ENCODE measurements around the gene ATAD2B.

ATAD2B gene

GRCh38 chr2:23756593-23757292, 170.2 kb downstream of the ATAD2B start:
- H3K9me3 ChIP-seq: no peaks in the 10 kb centered on the region
- no peak for DNase-seq
- H3K36me3 ChIP-seq: peaks cover 13 to 23% (median 19%) of the 10 kb centered on the region in 3 donors
- no peak overlapping the region for H3K4me3 ChIP-seq
- TF ChIP-seq, protein P1, sequence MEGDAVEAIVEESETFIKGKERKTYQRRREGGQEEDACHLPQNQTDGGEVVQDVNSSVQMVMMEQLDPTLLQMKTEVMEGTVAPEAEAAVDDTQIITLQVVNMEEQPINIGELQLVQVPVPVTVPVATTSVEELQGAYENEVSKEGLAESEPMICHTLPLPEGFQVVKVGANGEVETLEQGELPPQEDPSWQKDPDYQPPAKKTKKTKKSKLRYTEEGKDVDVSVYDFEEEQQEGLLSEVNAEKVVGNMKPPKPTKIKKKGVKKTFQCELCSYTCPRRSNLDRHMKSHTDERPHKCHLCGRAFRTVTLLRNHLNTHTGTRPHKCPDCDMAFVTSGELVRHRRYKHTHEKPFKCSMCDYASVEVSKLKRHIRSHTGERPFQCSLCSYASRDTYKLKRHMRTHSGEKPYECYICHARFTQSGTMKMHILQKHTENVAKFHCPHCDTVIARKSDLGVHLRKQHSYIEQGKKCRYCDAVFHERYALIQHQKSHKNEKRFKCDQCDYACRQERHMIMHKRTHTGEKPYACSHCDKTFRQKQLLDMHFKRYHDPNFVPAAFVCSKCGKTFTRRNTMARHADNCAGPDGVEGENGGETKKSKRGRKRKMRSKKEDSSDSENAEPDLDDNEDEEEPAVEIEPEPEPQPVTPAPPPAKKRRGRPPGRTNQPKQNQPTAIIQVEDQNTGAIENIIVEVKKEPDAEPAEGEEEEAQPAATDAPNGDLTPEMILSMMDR (IDR thresholded peaks at IDR 0.05): no peak
- no peak overlapping the region for H3K27ac ChIP-seq
- intact Hi-C loops (cut with DNase I; ENCODE audit: low total_unique reads): loop anchor here (10.0 kb wide), 1 partner anchor 392 kb away; no protein-coding TSS in a partner anchor
- no peaks in the 10 kb centered on the region for H3K4me1 ChIP-seq
- H3K27me3 ChIP-seq: no peaks in the 10 kb centered on the region

- Histone ChIP-seq H3K4me3 (no peak overlapping the region), H3K27ac (no peak overlapping the region), H3K9me3 (no peaks in the 10 kb centered on the region), H3K4me1 (no peaks in the 10 kb centered on the region), H3K36me3 (peaks cover 23 to 29% (median 28%) of the 10 kb centered on the region in 3 donors), H3K27me3 (no peaks in the 10 kb centered on the region)
- intact Hi-C loops (cut with DNase I; ENCODE audit: low total_unique reads): loop anchor here (10.0 kb wide), 1 partner anchor 390 kb away; no protein-coding TSS in a partner anchor
- DNase-seq: no peak
- TF ChIP-seq, protein P1 (IDR thresholded peaks at IDR 0.05): no peak
These were observed 172.0 kb downstream of the ATAD2B start for GRCh38 chr2:23754970-23755369.

DNA sequence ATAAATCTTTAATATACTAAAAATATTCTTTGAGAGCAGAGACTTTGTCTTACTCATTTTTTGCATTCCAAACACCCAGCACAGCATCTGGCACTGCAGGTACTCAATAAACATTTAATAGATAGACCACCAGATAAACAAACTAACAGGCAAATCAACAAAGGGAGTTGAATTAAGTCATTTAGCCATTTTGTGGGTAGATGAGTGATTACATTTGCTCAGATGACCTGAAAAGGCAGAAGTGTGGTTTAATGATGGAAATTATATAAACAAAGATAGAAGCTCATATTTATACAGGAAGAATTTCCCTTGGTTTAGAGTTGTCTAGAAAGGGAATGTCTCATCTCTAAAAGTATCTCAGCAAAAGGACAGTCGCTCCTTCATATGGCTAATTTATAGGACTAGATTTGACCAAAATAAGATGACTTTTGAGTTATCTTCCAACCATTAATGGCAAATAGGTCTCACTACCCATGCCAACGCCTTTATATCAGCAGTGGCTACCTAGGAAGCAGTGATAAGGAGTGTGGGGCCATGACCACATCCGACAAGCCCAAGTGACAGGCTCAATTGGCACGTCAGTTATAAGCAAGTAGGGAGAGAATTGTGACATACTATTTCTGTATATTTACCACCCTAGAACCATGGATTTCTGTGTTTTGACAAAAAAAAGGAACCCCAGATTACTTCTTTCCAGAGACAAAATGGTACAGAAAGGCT, 173.5 kb downstream of the ATAD2B start:
- TF ChIP-seq, protein P1 (IDR thresholded peaks at IDR 0.05): no peak
- no peaks in the 10 kb centered on the region for H3K27me3 ChIP-seq
- no peaks in the 10 kb centered on the region for H3K9me3 ChIP-seq
- peaks cover 23 to 29% (median 28%) of the 10 kb centered on the region in 3 donors for H3K36me3 ChIP-seq
- no peak overlapping the region for H3K4me3 ChIP-seq
- H3K4me1 ChIP-seq: no peaks in the 10 kb centered on the region
- DNase-seq: no peak
- intact Hi-C loops (cut with DNase I; ENCODE audit: low total_unique reads): loop anchor here (10.0 kb wide), 1 partner anchor 389 kb away; no protein-coding TSS in a partner anchor
- H3K27ac ChIP-seq: no peak overlapping the region

GRCh38 chr2:23751747-23752265, 175.1 kb downstream of the ATAD2B start:
- intact Hi-C loops (cut with DNase I; ENCODE audit: low total_unique reads): loop anchor here (10.0 kb wide), 1 partner anchor 387 kb away; no protein-coding TSS in a partner anchor
- no peaks in the 10 kb centered on the region for H3K4me1 ChIP-seq
- no peak overlapping the region for H3K27ac ChIP-seq
- no peaks in the 10 kb centered on the region for H3K9me3 ChIP-seq
- no peaks in the 10 kb centered on the region for H3K27me3 ChIP-seq
- peaks cover 17 to 23% (median 20%) of the 10 kb centered on the region in 3 donors for H3K36me3 ChIP-seq
- H3K4me3 ChIP-seq: no peak overlapping the region
- TF ChIP-seq, protein P1 (IDR thresholded peaks at IDR 0.05): no peak
- no peak for DNase-seq

DNA sequence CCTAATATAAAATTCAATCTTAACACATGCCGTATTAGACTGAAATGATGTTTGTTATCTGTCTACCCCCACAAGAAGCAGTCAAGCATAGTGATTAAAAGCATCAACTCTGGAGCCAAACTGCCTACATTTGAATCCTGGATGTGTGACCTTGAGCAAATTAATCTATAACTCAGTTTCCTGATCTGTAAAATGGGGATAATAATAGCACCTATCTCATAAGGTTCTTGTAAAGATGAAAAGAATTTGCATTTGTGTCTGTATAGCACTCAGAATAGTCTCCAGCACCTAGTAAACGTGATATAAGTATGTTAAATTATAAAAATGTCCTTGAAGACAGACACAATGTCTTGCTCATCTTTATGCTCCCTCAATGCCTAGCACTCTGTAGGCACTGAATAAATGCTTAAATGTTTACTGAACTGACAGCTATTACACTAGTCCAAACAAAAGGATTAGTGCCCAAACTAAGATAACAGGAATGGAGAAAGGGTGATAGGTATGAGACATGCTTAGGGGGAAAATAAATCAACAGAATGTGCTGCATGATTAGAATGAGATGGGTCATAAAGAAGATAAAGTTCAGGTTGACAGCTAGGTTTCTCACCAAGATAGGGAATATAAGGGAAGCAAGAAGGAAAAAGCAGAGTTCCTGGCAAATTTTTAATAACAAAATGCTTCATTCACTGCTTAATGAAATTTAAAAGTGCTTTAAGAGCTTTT, 180.6 kb downstream of the ATAD2B start:
- H3K4me1 ChIP-seq: peaks cover 0 to 11% (median 4%) of the 10 kb centered on the region in 4 donors
- TF ChIP-seq, protein P1 (IDR thresholded peaks at IDR 0.05): no peak
- no peaks in the 10 kb centered on the region for H3K27me3 ChIP-seq
- intact Hi-C loops (cut with DNase I; ENCODE audit: low total_unique reads): no loop called here
- no peak for DNase-seq
- H3K36me3 ChIP-seq: peaks cover under 1 to 6% (median 5%) of the 10 kb centered on the region in 3 donors
- no peaks in the 10 kb centered on the region for H3K9me3 ChIP-seq
- no peak overlapping the region for H3K27ac ChIP-seq
- no peak overlapping the region for H3K4me3 ChIP-seq

All from tibial artery (tissue), 4 donors.